CD4-positive, alpha-beta T cell treated with Interleukin-6 for 4 hours (primary cell): Measurements from ENCODE around the gene DNAAF5.
"Not testable (repeated sequence)": the region's sequence is repeated elsewhere in the genome, so short reads cannot be mapped to it uniquely, and the experiment has no call there.

ENCODE experiments used
- DNase-seq: peaks from one replicate; pipeline ENCODE4 v3.0.0-alpha.2; 2020; ENCODE audit warnings: mixed read lengths

The DNAAF5 gene

DNA sequence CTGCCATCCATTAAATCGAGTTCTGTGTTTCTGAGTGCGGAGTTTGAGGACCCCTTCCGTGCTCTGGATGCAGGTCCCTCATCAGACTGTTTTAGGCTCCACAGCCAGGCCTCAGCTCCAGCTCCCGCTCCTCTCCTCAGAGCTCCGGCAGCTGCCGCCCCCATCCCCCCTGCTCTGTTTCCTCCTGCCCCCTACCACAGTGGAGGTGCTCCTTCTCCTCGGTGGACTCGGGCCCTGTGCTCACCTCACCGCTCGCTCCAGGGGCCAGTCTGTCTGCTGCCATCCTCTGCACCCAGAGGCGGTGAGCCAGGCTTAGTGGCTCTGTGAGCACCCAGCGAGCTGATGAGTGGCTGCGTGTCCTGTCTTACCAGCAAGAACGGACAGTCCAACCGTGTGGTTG is 21.9 kb downstream of the DNAAF5 start:
- DNase-seq, result no peak

DNA sequence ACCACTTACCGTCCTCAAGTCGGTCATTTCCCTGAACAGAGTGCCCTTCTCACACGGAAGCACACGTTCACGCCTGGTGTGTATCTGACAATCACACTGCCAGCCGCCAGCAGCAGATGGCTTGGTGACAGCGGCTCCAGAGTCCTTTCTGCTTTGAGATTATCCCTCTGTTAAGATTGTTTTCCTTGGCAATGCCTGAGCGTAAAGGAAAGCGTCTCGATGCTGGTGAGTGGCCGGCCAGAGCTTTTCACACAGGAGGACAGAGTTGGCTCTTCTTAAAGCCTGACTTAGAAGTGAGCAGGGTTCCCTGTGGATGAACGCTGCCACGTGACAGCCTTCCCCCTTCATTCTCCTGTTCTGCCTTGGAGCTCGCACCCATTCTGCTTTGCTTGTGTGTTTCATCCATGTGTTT is 22.6 kb downstream of the DNAAF5 start:
- DNase-seq, result no peak

DNA sequence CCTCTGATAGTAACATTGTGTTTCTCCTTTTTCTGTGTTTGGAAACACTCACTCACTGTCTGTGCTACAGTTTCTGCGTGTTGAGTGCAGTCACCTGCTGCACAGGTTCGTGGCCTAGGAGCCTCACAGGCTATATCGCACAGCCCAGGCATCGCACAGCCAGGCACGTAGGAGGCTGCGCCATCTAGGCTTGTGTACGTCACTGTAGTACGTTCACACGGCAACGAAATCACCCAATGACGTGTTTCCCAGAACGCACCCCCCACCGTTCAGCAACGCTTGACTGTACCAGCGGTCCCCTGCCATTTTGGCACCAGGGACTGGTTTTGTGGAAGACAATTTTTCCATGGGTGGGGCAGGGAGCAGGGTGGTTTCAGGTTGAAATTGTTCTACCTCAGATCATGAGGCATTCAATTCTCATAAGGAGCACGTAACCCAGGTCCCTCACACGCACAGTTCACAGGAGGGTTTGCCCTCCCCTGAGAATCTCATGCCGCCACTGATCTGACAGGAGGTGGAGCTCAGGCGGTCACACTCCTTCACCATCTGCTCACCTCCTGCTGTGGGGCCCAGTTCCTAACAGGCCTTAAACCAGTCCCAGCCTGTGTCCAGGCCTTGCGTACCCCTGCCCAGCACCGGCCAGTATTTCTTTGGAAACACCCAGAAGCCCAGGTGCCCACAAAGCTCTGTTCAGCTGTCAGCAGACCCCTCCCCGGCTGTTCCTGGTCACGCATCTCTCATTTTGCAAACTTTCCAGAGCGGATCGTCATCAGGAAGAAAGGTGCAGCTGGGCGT is 23.8 kb downstream of the DNAAF5 start:
- no peak for DNase-seq

DNA sequence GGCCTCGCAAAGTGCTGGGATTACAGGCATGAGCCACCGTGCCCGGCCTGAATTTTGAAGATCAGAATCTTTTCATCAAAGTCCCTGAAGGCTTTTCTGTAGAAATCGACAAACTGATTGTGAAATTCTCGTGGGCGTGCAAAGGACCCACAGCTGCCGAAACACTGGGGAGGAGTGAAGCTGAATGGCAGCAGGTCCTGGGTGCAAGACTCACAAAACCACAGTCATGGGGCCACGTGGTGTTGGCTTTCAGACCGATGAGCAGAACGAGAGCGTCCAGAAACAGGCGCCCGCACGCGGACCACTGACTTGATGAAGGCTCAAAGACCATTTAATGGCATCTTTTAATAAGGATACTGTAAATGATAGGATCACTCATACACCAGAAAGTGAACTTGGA is 25.3 kb downstream of the DNAAF5 start:
- DNase-seq, result no peak

DNA sequence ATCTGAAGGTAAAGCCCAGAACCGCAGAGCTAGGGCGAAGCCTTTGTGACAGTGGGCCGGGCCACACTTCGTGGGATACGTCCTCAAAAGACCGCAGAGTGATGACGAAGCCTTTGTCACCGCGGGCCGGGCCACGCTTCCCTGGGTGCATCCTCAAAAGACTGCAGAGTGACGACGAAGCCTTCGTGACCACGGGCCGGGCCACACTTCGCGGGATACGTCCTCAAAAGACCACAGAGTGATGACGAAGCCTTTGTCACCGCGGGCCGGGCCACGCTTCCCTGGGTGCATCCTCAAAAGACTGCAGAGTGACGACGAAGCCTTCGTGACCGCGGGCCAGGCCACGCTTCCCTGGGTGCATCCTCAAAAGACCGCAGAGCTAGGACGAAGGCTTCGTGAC is 25.8 kb downstream of the DNAAF5 start:
- DNase-seq, result not testable (repeated sequence)

DNA sequence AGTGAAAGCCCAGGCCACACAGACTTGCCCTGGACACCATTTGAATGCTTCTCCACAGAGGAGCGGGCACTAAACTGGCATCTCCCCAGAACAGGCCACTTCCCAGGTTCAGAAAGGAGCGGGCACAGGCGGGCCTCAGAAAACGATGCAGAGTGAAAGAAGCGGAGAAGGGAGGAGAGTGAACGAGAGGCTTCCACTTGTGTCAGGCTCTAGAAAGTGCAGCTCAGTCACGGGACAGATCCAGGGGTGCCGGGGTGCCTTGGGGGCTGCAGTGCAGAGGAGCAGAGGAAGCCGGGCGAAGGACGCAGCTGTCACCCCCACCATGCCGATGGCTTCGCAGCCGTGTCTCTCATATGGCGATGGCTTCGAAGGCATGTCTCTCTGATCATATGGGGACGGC is 26.7 kb downstream of the DNAAF5 start:
- DNase-seq, result no peak

DNA sequence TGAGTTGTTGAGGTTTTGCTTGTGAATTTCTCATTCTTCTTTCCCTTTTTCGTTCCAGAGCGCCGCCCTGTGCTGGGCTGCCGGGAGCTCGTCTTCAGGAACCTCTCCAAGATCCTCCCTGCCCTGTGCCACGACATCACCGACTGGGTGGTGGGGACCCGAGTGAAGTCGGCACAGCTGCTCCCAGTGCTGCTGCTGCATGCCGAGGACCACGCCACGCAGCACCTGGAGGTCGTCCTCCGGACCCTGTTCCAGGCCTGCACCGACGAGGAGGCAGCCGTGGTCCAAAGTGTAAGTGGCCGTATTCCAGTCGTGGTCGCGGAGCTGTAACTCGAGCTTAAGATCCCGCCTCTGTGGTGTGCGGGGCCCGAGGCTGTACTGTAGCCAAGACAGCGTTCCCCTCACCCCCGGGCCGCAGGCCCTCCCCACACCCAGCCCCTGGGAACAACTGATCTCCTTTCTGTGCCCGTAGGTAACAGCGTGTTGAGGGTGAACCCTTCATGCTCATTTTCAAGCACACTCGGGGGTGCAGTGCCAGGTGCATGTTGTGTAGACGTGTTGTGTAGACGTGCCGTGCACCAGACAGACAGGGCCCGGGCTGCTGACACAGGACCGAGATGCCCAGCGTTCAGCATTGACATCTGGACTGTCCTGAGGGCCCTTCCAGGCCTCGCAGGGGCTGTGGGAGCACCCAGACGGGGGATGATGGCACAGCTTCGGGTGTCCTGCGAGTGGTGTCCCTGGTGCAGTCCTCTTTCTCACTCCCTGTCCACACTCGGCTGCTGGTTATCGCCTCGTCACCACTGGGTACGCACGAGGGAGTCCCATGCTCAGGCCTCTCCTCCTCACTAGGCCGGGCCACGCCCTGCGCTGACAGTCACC is 28.3 kb downstream of the DNAAF5 start:
- no peak for DNase-seq

DNA sequence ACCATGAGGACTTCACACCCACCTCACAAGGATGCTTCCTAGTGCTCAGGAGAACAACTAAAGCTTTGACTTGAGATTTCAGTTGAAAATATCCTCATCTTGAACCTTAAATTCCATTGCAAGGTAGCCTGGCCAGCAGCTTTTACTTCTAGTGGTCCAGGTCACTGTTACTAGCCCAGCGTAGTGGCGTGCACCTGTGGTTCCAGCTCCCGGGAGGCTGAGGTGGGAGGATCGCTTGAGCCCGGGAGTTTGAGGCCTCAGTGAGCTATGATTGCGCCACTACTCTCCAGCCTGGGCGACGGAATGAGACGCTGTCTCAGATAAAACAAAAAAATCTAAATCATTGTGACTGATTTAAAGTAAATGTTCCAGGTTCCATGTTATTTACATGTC is 28.9 kb downstream of the DNAAF5 start:
- DNase-seq, result no peak

DNA sequence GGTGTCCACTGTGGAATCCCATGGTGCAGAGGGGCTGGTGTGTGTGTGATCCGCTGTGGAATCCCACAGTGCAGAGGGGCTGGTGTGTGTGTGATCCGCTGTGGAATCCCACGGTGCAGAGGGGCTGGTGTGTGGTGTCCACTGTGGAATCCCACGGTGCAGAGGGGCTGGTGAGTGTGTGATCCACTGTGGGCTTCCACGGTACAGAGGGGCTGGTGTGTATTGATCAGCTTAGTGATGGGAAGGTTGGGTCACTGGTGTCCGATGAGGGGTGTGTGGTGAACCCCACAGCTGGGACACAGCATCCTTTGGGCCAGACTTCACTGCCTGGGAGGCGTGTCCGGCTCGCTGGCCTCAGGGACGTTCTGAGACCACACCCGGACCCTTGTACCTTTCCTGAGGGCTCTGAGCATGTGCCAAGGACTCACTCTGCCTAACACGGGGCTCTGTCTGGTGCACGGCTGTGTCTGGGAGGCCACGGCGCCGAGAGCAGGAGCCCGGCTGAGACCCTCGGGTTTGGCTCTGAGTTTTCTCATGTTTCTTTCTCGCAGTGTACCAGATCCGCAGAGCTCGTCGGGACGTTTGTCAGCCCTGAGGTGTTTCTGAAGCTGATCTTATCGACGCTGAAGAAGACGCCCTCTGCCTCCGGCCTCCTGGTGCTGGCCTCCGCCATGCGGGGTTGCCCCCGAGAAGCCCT is 29.9 kb downstream of the DNAAF5 start:
- DNase-seq, result no peak

DNA sequence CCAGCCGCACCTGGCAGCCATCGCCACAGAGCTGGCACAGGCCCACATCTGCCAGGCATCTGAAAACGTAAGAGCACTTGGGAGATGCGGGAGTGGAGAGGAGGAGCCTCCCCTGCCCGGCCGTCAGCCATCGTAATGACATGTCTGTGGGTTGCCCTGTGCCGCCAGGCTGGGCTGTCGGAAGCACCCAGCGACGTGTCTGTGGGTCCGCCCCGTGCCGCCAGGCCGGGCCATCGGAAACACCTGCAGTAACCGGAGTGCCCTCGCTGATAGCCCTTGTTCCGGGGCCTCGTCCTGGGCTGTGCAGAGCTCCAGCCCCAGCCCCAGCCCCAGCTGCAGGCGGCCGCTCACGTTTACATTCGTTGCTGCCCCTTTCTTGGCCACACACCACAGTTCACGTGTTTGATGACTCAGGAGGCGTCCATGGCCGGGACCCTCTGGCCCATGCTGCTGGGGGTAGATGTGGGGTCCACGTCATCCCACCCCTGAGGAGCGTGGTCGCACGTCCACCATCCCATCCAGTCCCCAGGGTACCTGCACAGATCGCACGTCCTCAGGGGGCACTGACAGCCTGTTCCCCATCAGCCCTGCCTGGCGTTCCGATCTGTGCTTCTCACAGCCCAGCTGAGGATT is 30.5 kb downstream of the DNAAF5 start:
- DNase-seq, result no peak

DNA sequence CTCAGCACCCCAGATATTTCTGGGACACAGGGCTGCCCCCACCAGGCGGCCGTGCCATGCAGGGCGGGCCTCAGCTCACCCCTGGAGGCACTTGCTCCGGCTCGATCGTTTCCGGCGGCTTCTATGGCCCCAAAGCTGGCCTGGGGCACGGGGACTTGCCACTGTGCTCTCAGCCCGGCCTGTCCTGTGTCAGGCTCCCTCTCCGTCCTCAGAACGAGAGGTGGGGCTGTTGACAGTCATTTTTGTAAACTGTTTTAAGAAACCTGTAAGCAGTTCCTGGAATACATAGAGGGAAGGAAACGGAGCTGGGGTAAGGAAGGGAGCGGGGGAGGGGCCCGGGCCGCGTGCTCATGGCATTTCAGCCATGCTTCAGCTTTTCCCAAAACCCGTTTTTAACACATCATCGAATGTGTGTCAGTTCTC is 31.3 kb downstream of the DNAAF5 start:
- no peak for DNase-seq

DNA sequence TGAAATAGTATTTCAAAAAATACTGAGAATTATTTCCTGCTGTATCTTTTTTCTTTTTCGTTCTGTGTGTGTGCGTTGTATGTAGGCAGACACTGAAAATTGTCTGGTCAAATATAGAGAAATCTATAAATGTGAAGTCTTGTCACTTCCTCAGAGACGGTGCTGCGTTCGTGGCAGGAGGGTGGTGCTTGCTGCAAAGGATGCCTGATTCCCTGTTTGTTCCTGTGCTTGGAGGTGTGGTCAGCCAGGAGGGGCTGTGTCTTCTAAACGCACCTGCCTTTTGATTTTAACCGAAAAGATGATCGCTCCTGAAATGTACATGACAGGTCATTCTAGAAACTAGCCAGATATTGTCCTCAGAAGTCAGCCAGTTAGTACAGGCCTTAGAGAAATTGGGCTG is 33.1 kb downstream of the DNAAF5 start:
- DNase-seq, result no peak

DNA sequence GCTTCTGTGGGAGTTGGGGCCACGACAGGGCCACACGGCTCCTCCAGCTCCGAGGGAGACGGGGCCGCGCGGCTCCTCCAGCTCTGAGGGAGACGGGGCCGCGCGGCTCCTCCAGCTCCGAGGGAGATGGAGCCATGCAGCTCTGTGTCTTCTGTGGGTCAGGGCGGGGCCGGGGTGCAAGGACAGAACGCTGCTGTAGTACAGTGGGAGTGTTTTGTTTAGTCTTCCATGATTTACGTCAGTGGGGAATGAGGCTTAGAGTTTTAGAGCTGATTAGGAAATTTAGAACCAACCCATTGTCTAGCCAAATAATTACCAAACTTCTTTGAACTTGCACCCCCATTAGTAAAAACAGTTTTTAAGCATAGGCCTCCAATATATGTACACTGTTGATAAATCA is 33.5 kb downstream of the DNAAF5 start:
- DNase-seq, result no peak

DNA sequence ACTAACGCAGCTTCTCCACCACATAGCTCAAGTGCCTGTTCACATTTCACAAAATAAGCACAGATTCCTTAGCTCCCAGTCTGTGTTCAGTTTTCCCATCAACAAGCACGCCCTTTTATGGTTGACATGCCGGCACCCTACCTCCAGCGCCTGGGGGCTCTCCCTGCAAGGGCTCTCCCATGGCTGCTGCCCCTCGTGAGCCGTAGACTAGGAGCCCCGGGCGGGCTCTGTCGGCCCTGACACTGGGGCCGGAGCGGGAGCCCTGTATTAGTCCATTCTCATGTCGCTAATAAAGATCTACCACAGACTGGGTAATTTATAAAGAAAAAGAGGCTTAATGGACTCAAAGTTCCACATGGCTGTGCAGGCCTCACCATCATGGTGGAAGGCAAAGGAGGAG is 34.6 kb downstream of the DNAAF5 start:
- no peak for DNase-seq

DNA sequence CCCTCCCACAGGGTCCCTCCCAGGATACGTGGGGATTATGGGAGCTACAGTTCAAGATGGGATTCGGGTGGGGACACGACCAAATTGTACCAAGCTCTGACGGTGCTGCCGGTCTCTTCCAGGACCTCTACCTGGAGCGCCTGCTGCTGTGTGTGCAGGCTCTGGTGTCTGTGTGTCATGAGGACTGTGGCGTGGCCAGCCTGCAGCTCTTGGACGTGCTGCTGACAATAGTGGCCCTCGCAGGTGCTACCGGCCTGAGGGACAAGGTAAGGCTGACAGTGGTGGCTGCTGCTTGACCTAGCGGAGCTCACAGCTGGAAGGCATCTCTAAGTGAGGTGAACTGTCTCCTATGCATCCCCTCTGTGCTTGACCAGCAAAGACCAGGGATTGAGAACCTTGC is 35.1 kb downstream of the DNAAF5 start:
- DNase-seq, result no peak

DNA sequence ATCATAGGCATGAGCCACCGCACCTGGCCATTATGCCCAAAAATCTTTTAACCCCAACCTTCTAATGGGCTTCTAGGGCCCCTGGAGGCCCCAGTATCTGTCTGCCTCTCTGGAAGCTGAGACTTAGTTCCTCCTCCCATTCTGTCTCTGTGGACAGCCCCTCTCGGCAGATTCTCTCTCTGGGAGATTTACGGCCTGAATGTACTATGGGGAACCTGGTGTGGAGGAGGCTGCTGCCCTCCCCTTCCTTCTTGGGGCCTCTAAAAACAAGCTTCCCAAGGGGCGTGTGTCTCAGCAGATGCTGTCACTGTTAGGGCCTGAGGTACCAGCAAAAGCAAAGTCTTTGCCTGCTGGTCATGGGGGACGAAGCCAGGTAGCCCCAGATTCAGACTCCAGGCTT is 36.4 kb downstream of the DNAAF5 start:
- DNase-seq, result no peak

DNA sequence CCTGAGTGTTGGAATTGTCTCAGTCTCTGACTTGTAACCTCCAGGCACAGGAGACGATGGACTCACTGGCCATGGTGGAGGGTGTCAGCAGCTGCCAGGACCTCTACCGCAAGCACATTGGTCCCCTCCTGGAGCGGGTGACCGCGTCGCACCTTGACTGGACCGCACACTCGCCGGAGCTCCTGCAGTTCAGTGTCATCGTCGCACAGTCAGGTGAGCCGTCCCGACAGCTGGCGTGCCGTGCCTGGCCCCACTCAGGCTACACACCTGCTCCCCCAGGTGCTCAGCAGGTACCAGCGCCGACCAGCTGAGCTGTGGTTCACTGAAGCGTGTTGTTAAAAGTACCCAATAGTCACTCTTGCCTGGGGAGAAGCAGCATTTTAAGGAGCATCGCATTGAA is 37.3 kb downstream of the DNAAF5 start:
- no peak for DNase-seq

DNA sequence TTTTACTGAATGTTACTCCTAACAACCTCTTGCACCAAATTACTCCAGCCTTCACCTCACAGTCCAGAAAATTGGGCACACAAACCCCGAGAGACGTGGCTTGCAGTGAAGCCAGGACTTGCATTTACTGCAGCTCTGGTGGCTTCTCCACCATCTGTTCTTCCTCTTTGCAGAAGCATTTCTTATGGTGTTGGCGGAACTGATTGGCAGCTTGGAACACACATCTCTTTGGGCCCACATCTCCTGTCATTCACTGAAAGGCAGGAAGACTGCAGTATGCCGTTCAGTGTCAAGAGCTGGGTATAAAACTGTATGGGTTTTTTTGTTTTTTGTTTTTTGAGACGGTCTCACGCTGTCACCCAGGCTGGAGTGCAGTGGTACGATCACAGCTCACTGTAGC is 38.9 kb downstream of the DNAAF5 start:
- DNase-seq, result no peak

DNA sequence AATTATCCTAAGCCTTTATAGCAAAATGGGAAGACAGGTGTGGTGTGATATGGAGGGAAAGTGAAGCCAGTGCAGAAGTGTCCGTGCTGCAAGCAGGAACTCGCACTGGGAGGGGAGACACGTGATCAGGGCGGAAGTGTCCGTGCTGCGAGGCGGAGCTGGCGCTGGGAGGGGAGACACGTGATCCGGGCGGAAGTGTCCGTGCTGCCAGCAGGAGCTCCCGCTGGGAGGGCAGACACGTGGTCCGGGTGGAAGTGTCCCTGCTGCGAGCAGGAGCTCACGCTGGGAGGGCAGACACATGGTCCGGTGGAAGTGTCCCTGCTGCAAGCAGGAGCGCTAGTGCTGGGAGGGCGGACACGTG is 41.1 kb downstream of the DNAAF5 start:
- peak; percentile 28 for DNase-seq

DNA sequence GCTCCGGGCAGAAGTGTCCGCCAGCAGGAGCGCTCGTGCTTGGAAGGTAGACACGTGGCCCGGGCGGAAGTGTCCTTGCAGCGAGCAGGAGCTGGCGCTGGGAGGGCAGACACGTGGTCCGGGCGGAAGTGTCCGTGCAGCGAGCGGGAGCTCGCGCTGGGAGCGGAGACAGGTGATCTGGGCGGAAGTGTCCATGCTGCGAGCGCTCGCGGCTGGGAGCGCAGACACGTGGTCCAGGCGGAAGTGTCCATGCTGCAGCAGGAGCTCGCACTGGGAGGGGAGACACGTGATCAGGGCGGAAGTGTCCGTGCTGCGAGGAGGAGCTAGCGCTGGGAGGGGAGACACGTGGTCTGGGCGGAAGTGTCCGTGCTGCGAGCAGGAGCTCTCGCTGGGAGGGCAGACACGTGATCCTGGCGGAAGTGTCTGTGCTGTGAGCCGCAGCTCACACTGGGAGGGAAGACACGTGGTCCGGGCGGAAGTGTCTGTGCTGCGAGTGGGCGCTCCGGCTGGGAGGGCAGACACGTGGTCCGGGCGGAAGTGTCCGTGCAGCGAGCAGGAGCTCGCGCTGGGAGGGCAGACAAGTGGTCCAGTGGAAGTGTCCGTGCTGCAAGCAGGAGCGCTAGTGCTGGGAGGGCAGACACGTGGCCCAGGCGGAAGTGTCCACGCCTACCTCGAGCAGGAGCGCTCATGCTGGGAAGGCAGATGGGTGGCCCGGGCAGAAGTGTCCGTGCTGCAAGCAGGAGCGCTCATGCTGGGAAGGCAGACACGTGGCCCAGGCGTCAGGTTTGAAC is 41.6 kb downstream of the DNAAF5 start:
- peak; percentile 57 for DNase-seq

DNA sequence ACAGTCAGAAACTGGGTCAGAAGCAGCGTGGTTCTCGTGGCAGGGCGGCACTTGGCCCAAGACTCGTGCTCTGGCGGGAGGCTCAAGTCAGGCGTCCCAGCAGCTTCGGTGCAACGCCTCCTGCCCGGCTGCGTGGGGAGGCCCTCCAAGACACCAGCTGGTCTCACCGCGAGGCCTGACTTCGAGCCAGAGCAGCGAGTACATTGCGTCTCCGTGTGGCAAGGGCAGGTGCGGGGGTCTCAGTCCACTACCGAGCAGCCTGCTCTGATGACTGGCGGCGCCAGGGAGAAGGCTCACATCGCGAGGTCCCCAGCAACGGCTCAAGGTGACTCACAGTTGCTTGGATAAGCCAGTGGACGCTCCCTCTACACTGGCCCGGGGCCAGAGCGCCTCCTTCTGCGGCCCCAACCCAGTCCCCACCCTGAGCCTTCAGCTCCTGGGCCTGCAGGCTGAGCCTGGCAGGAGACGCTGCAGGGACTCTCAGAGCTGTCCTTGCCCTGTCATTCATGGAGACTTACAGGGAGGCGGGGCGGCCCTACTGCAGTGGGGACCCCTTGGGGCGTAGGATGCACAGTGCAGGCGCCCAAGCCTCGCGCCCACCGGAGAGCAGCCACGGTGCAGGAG is 42.5 kb downstream of the DNAAF5 start:
- no peak for DNase-seq

DNA sequence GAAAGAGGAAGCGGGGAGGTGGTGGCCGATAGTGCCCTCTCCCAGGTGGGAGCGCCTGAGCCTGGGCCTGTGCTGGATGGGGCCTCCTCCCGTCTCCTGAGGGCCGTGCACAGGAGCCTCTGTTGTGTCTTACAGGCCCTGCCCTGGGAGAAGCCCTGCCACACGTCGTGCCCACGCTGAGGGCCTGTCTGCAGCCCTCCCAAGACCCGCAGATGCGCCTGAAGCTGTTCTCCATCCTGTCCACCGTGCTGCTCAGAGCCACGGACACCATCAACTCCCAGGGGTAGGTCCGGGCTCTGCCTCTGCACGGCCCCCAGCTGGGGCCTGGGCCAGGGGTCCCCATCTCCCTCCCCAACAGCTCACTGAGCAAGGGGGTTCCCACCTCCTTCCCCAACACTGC is 43.8 kb downstream of the DNAAF5 start:
- DNase-seq, result no peak
